Left lung (tissue), 10 donors: ENCODE data around the gene ANO2. TPM values are rescaled to one million over a fixed set of nuclear protein-coding genes. Genes with fewer than 3 reads are reported as not detected.

ENCODE experiments used
- ATAC-seq: fragments of 200-7000 bp; cut with Tn5 transposase; one replicate; pipeline ENCODE4 v1.9.1; 2020; ENCODE audit warnings: moderate library complexity
- DNase-seq, 4 donors: peaks; one replicate each; pipeline ENCODE4 v3.0.0-alpha.2; 2013 to 2020
- H3K27ac ChIP-seq, 2 donors: fragments of 200-600 bp; sonication (generic) in 1 of 2; one replicate each; pipeline versions ENCODE4 v1.5.0 to v1.8.0; 2020 to 2021
- H3K27me3 ChIP-seq, 2 donors: fragments of 200-600 bp; sonication (generic) in 1 of 2; one replicate each; pipeline versions ENCODE4 v1.5.0 to v1.8.0; 2020 to 2021
- H3K36me3 ChIP-seq, 2 donors: fragments of 200-600 bp; sonication (generic) in 1 of 2; one replicate each; pipeline versions ENCODE4 v1.5.0 to v1.8.0; 2020 to 2021
- H3K4me1 ChIP-seq, 2 donors: fragments of 200-600 bp; one replicate each; pipeline ENCODE4 v1.8.0; 2021
- H3K4me3 ChIP-seq, 2 donors: fragments of 200-600 bp; sonication (generic) in 1 of 2; one replicate each; pipeline versions ENCODE4 v1.5.0 to v1.8.0; 2020 to 2021; ENCODE audit warnings: mild to moderate bottlenecking in 1 of 2
- H3K9me3 ChIP-seq, 2 donors: fragments of 200-600 bp; sonication (generic) in 1 of 2; one replicate each; pipeline versions ENCODE4 v1.5.0 to v1.8.0; 2020 to 2021
- CTCF ChIP-seq, 2 donors: fragments of 200-600 bp; sonication (generic) in 1 of 2; IDR thresholded peaks; one replicate each; pipeline versions ENCODE4 v1.5.0 to v1.8.0; 2021; ENCODE audit warnings: antibody characterized with exemption in 2 of 2
- intact Hi-C, 2 donors: fragments of 100-400 bp; cut with DNase I; formaldehyde crosslinking; loops; one replicate each; pipeline versions ENCODE4 v1.11.2 to v1.14.2; 2022
- polyA plus RNA-seq, 6 donors: library from polyadenylated mRNA; unstranded; fragments of 120-200 nt; gene quantifications; one replicate each; pipeline ENCODE4 v1.2.1, GENCODE V29; 2013; ENCODE audit not compliant: insufficient read length in 6 of 6
- total RNA-seq, 2 donors: library from RNA; stranded (reverse); fragmentation: NEBNext Ultra II Directional; extraction: Animal tissue kit (Norgen Biotek cat#: 25700); gene quantifications; one replicate each; pipeline ENCODE4 v1.2.1, GENCODE V29; 2021
- donor health status: DM: no; HTN: yes; CAD: no.
- donor health status: DM: no; HTN: no; CAD: no.

The ANO2 gene
- total and polyA plus RNA-seq, 8 donors = 3.4 to 10.5 (median 6.1) TPM

- no peaks in the 10 kb centered on the region for H3K9me3 ChIP-seq
- no peak for TF ChIP-seq CTCF (IDR thresholded peaks at IDR 0.05)
- intact Hi-C loops = no loop called here
- H3K27ac ChIP-seq = no peak overlapping the region
- H3K4me3 ChIP-seq = no peak overlapping the region
- no peaks in the 10 kb centered on the region for H3K36me3 ChIP-seq
- ATAC-seq (peak; percentile 83), DNase-seq (peak in 1 of 4 donors; percentile 16)
- no peaks in the 10 kb centered on the region for H3K4me1 ChIP-seq
- H3K27me3 ChIP-seq = peaks cover 5 to 11% of the 10 kb centered on the region in 2 donors
Observed at GRCh38 chr12:5650829-5651461, 294.1 kb downstream of the ANO2 start.

- no peak for TF ChIP-seq CTCF (IDR thresholded peaks at IDR 0.05)
- ATAC-seq (no peak), DNase-seq (peak in 1 of 4 donors; percentile 28)
- H3K4me3 ChIP-seq = no peak overlapping the region
- no peaks in the 10 kb centered on the region for H3K4me1 ChIP-seq
- H3K27ac ChIP-seq = no peak overlapping the region
- no peaks in the 10 kb centered on the region for H3K36me3 ChIP-seq
- H3K27me3 ChIP-seq = peaks cover 5 to 11% of the 10 kb centered on the region in 2 donors
- intact Hi-C loops = no loop called here
- H3K9me3 ChIP-seq = no peaks in the 10 kb centered on the region
Observed at GRCh38 chr12:5650281-5650680, 294.8 kb downstream of the ANO2 start.

GRCh38 chr12:5648692-5649359 lies 296.2 kb downstream of the ANO2 start:
- ATAC-seq (peak; percentile 81), DNase-seq (peak in 2 of 4 donors; percentile 35 to 64)
- H3K4me1 ChIP-seq = no peaks in the 10 kb centered on the region
- intact Hi-C loops = no loop called here
- no peaks in the 10 kb centered on the region for H3K9me3 ChIP-seq
- H3K4me3 ChIP-seq = no peak overlapping the region
- H3K27ac ChIP-seq = no peak overlapping the region
- H3K27me3 ChIP-seq = peaks cover 2 to 11% of the 10 kb centered on the region in 2 donors
- TF ChIP-seq CTCF (IDR thresholded peaks at IDR 0.05) = peak; percentile 21 to 26
- no peaks in the 10 kb centered on the region for H3K36me3 ChIP-seq

GRCh38 chr12:5643266-5643665 lies 301.8 kb downstream of the ANO2 start:
- TF ChIP-seq CTCF (IDR thresholded peaks at IDR 0.05) = no peak
- Histone ChIP-seq H3K27ac (no peak overlapping the region), H3K27me3 (peaks cover 0 to 2% of the 10 kb centered on the region in 2 donors), H3K9me3 (no peaks in the 10 kb centered on the region), H3K4me1 (no peaks in the 10 kb centered on the region), H3K4me3 (no peak overlapping the region), H3K36me3 (no peaks in the 10 kb centered on the region)
- DNase-seq = no peak
- intact Hi-C loops = no loop called here
- no peak for ATAC-seq

- intact Hi-C loops = no loop called here
- Histone ChIP-seq H3K4me1 (no peaks in the 10 kb centered on the region), H3K27ac (no peak overlapping the region), H3K9me3 (no peaks in the 10 kb centered on the region), H3K27me3 (no peaks in the 10 kb centered on the region), H3K36me3 (no peaks in the 10 kb centered on the region), H3K4me3 (no peak overlapping the region)
- DNase-seq = no peak
- TF ChIP-seq CTCF (IDR thresholded peaks at IDR 0.05) = no peak
- ATAC-seq = no peak
Observed at GRCh38 chr12:5637698-5638097, 307.4 kb downstream of the ANO2 start.
